HG03135 (cell line): Measurements from ENCODE around the gene IRF4.
A peak's percentile ranks its signal among the peaks of the same experiment; 100 is the strongest.

Experiments
- ATAC-seq: cut with Tn5 transposase; IDR thresholded peaks from one replicate; pipeline ENCODE4 v1.9.1; 2021; ENCODE audit warnings: mild to moderate bottlenecking, moderate library complexity; ENCODE audit not compliant: unreplicated experiment

The IRF4 gene

DNA sequence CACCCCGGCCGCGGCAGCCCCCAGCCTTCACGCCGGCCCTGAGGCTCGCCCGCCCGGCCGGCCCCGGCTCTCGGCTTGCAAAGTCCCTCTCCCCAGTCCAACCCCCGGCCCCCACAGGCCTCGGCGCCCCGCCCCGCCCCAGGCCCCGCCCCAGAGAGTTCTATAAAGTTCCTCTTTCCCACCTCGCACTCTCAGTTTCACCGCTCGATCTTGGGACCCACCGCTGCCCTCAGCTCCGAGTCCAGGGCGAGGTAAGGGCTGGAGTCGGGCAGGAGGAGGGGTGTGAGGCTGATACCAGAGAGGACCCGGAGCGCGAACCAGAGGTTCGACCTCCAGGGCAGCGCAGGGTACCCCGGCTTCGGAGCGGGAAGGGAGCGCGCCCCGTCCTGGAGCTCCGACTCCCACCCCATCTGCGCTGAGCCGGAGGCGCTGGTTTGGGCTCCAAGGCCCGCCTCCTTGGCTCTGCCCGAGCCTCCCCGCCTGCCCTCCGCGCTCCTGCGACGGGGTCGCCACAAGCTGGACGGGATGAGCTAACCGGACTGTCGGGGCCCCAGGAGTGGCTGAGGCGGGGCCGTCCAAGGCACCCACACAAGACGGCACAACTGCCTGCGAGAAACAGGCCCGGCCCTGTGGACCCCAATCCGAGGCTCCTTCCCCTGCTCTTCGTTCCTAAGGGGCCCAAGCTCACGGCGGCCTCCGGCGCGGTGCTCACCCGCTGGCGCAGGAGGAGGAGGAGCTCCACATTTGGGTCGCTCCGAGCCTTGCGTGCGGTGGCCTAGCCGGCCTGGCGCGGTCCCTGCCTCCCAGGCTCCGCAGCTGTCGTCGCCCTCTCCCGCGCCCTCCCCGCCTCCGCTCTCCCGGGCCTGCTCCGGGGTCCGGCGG lies at the start of gene IRF4:
Gene IRF4, plus strand, starts transcription at position 194 of the 882 bp plus-strand sequence. CDS start 1,401 bp downstream, outside the sequence.
- peak; percentile 44 for ATAC-seq

DNA sequence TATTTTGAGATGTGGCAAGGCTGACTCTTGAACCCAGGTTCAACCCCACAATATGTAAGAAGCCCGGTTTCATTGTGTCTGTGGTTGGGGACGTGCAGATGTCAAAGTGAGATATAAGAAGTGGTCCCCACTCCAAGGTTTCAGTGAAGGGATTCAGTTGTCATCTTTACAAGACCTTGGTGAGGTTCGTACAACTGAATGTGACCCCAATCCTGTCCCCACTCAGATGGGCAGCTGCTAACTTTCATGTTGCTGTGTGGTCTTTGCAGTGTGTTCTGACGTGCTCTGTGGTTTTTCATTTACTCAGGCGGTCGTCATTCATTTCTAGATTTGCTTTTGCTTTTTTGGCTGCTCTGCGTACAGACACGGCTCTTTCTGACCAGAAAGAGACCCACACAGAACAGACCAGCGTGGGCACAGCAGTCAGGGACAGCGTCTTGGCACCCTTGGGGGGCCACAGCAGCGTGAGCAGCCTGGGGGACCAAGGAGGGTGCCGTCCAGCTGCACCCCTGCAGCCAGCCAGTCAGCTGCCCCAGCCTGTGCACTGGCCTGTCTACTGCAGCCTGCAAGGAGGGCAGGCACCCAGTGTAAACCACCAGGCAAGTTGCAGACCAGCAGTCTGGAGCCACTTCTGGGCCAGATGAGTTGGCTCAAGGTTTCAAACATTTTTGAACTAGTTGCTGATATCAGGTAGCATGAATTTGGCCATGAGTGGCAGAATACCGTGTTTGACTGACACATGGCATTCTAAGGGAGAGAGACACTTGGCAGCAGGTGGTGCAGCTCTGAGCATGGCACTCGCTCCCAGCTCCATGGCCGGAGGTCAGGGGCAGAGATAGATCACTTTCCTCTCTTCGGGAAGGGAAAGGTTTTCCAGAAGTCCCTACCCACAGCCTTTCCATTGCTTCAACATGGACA lies 49.4 kb upstream of the IRF4 start:
- peak; percentile 59 for ATAC-seq

DNA sequence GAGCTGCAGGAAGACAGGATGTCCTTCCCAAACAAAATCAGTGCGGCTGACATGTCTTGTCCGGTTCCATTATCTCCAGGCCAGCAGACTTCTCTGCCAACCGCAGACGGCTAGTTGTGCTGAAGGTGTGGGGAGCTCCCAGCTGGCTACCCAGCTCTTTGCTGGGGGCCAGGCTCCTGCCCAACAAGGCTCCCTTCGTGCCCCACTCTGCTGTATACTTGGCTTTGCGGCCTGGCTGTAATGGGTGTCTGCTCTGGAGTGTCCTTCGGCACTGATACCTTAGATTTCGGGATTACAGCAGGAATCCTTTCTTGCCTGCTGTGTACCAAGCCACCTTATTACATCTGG lies 48.7 kb upstream of the IRF4 start:
- no peak for ATAC-seq

DNA sequence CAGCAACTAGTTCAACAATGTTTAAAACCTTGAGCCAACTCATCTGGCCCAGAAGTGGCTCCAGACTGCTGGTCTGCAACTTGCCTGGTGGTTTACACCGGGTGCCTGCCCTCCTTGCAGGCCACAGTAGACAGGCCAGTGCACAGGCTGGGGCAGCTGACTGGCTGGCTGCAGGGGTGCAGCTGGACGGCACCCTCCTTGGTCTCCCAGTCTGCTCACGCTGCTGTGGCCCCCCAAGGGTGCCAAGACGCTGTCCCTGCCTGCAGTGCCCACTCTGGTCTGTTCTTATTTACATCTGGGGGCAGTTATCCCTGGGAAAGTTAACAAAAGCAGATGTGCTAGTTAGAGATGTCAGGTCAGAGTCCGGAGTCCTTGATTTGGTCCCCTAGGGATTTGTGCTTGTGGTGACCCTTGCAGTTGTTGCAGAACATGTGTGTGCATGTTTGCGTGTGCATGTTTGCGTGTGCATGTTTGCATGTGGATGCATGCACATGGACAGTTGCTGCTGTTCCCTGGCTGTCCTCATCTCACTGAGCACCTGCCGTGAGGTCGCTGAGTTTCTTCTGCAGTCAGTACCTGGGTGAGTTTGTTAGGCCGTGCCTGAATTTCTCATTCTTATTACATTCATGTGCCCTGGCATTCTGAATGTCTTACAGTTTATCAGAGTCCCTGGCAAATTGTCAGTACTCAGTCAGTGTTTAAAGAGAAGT lies 48.2 kb upstream of the IRF4 start:
- ATAC-seq = no peak

DNA sequence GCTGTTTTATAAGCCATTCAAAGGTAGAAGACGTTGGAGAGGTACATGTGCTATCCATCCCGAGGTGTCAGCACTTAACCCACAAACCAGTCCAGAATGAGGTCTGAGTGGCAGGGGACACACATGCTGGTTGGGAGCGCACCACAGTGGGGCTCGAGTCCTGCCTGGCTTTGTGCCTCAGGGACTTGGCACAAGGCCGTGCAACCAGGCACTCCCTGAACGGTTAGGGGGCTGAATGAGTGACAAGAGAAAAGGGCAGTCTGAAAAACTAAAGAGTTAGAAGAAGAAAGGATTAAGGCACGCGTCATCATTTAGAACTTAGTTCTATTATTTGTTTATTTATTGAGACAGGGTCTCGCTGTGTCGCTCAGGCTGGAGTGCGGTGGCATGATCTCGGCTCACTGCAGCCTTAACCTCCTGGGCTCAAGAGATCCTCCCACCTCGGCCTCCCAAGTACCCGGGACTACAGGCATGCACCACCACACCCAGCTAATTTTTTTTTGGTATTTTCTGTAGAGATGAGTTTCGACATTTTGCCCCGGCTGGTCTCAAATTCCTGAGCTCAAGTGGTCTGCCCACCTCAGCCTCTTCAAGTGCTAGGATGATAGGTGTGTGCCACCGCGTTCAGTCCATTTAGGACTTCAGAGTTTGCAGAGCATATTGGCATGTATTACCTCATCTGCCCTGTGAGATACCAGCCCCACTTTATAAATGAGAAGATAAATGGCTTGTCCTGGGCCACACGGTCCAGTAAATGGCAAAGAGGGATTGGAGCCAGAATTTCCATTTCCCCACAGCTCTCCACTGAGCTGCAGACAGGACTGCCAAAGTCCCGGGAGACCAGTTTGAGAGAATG lies 47.4 kb upstream of the IRF4 start:
- no peak for ATAC-seq

DNA sequence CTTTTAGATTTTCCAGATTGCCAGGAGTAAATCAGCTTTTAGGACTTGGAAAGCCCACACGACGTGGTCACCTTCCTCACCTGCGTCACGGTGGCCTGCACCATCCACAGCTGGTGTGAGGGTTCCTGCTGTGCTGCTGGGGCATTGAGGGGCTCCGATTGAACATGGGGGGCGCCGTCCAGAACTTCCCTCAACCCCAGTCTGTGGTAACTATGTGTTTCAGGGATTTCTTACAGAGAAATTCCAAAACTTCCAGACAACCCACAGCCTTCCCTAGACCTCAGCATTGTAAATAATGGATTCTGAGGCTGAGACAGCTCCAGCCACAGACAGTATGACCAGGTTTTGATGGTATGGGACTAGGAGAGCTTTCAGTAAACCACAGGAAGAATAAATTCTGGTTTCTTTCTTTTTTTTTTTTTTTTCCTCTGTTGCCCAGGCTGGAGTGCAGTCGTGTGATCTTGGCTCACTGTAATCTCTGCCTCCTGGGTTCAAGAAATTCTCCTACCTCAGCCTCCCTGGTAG lies 46.7 kb upstream of the IRF4 start:
- ATAC-seq = no peak

DNA sequence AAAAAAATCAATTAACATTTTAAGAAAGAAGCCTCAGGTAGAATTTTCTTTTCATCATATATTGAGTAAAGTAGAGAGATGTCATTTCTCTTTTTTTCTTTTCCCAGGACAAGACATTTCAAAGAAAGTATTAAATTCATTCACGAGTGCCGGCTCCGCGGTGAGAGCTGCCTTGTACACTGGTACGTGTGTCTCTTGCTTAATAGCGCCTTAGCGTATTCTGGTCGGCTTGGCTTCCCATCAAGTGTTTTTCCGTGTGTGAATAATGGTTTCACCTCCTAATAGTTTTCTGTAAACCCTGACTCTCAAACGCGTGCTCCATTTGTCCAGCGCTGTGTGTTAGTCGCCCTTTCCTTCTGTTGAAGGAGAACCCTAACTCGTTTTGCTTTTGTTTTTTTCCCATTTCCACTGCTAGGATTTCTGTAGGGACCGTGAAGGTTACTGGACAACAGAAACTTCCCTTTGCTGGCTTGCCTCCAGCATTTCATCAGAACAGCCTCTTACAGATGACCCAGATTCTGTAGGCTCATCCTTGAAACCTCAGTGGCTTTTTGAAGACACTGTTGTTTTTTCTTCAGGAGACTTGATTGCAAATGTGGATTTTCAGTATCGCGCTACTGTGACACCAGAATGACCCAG lies 45.7 kb upstream of the IRF4 start:
- ATAC-seq = no peak

DNA sequence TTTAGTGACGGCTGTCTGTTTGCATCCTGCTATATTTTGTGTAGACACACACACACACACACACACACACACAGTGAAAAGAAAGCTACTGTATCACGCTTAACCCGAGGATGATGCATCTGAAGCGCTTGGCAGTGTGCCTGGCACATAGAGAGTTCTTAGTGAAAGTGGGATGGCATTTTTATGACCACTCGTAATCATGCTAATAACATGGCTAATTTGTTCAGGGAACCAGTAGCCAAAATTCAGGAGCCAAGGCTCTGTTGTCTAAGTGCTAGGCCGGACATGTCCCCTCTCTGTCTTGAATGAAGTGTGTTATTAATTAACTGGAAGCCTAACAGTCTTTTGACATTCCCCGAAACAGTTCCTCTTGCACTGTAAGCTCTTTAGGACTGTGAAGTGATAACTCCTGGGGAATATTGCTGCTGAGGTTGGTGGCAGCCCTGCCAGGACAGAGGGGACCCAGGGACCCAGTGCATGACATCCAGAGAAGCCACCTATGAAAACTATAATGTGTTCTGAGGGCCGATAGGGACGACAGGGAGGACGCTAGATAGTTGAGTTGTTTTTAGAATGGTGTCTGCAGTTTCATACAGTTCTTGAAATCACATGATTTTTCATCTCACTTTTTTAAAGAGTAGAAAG lies 45.0 kb upstream of the IRF4 start:
- peak; percentile 9 for ATAC-seq

DNA sequence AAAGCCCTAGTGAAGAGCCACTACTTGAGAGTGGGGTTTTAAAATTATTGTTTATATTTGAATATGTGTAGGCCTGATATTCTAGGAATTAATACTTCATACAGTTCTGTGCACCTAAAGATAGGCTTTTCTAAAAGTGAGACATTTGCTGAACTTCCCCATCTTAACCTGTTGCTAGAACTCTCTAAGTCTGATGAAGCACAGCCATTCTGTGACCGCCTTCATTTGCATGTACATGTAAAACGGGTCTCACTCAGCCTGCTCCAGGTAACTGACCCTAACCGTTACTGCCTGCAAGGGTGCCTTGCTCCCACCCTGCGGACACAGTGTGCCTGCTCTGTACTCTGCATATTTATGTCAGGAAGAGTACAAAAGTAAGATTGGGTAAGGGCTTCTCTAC lies 44.3 kb upstream of the IRF4 start:
- ATAC-seq = peak; percentile 77

DNA sequence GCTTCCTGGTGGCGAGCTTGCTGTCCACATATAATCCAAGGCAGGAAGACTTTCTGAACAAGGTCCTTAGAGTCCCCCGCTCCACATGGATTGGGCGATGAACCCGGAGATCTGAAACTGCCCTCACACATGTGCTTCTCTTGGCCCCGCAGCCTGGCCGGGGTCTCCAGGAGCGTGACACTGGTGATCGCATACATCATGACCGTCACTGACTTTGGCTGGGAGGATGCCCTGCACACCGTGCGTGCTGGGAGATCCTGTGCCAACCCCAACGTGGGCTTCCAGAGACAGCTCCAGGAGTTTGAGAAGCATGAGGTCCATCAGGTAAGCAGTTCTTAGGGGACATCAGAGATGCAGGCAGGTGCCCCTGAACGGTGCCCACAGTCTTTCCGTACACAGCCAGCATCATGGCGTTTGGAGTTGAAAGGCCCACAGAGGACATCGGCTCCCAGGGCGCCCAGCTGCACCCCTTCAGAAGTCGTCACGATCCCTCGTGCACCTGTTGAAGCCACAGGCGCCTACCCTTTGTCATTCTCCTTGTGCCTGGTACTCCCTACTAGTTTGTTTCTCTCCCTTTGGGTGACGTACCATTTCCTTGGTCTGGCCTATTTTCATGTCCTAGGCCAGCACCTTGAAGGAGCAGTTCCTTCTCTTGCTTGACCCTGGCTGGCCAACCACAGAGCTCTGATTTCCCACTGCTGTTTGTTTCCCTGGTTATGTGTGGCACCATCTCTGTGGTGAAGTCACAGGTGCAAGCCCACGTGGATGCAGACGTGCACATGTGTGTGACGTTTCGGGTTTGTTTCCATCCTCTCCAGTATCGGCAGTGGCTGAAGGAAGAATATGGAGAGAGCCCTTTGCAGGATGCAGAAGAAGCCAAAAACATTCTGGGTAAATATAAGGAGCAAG lies 43.3 kb upstream of the IRF4 start:
- no peak for ATAC-seq

DNA sequence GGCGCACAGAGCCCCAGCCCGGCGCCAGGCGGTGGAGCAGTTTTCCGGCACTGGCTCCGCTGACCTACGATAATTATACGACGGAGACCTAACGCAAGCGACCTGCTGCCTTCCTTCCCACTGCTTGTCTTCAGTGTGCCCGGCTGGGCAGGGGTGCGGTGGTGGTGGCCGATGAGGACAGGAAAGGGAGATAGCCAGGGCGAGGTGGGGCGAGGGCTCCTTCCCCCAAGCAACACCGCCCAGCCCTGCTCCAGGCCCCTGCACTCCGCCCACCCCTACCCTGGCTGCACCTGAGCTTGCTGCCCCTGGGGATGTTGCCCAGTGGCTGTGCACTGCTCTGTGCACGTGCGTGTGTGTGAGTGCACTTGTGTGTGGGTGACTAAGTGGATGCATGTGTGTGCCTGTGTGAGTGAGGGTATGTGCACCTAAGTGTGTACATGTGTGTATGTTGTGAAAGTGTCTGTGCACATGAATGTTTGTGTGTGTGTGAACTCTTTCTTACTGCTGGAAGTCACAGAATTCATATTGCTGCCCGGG lies 42.6 kb upstream of the IRF4 start:
- ATAC-seq = no peak

DNA sequence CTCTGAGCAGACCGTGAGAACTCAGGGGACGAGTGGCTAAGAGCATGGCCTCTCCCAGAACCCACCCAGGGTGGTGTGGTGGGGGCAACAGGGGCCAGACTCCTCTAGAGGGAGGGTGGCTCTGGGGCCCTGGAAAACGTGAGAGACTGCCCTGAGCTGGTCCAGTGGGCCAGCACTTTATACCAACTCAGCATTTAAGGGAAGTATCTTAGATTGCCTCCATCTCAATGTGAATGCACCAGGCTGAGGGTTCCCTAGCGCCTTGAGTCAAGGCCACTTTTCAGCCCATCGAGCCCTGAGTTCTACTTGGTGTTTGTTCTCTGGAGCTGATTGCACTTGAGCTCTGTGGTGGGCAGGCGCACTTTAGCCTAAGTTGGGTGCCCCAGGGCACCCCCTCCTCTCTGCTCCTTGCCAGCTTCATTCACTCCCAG lies 42.0 kb upstream of the IRF4 start:
- ATAC-seq = no peak

DNA sequence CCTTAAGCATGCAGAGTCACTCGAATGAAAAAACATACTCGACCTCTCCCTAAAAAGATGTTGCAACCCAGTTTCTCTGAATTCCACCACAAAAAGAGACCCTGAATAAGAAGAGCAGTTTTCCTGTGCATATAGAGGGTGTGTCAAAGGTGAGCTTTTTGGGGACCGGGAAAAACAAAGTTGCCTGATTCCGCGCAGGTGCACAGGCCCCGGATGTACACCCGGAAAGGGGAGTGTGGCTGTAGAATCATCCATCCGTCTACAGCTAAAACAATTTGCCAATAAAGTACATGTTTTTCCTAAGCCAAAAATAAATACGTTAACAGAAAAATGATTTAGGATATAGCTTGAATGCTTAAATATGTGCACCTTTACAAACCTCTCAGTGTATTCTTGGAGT lies 41.2 kb upstream of the IRF4 start:
- ATAC-seq = no peak

DNA sequence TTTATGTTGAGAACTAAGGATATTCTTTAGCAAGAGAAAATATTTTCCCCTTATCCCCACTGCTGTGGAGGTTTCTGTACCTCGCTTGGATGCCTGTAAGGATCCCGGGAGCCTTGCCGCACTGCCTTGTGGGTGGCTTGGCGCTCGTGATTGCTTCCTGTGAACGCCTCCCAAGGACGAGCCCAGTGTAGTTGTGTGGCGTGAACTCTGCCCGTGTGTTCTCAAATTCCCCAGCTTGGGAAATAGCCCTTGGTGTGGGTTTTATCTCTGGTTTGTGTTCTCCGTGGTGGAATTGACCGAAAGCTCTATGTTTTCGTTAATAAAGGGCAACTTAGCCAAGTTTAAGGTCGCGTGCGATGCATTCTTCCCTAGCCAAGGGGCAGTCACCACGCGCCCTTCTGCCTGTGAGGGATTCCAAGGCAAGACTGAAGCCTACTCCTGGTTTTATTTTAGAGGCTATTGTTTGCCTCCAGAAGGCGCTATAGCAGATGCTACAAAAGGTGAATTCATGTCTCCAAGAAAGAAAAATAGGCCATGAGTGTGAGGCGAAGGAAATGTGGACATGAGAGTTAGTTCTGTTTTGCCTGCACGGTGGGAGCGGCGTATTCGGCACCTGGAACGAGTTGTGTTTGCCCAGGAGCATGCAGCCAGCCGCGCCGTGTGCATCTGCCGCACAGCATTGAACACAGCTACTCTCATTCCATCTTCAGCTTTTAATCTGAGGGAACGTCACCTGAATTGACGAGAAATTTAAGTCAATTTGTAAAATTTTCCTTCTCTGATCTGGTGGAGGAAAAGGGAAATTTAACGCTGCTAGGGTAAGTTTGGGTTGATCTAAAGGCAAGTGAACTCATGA lies 40.3 kb upstream of the IRF4 start:
- no peak for ATAC-seq

DNA sequence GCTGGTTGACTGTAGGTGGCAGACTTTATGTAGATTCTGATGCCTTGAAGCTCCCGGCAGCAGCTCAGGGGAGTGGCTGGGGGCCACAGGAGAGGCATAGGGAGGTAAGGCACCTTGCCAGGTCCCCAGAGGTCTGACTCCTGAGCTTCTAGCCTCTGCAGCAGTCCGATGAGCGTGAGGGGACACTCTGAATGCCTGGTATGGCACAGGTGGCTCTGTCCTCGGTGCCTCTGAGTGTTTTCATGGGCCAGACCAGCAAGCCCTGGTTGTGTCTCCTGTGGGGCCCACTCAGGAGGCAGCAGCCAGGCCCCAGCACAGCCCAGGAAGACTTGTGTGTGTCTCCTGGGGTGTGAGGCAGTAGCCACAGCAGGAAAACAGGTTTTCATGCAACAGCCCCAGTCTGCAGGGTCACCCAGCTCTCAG lies 39.7 kb upstream of the IRF4 start:
- ATAC-seq = no peak

DNA sequence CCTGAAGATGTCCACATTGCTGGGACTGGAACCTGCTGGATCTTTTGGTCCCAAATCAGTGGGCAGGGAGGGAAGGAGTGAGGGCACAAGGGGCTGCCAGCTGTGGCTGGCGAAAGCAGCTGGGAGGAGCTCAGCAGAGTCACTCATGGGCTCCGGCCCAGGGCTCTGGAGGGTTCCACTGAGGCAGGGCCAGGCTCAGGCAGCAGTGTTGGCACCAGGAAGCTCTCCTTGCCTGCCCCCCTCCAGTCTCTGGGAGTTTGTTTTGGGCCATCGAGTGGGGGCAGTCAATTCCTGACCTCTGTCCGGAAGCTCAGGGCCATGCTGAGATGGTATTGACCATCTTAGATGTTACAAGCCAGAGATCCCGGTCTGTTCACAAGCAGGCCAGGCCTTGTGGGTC lies 39.1 kb upstream of the IRF4 start:
- no peak for ATAC-seq
